Stimulated activated CD4-positive, alpha-beta T cell treated with anti-CD3 and anti-CD28 coated beads, Interleukin-4, amount 100 ng/mL, for 1 hour (primary cell): ENCODE data around the gene TMEM176B.

Experiments
- DNase-seq: peaks from one replicate; pipeline ENCODE4 v3.0.0-alpha.2; 2020

TMEM176B gene

DNA sequence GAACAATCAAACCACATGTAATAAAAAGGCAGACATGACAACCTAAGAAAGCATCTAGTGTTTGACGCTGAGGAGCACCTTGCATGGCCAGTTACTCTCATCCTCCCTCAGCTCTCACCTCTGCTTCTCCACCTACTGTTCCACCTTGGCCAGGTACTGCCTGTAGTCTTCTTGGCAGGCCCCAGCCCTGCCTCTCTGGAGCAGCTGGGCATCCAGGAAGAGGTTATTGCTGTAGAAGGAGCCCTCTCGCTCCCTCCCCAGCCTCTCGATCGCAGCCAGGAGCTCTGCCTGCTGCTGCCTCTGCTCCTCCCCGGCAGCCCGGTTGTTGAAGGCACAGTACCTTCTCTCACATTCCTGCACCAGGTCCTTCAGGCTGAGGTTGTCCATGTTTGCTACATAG lies 53.2 kb downstream of the TMEM176B start:
- no peak for DNase-seq

DNA sequence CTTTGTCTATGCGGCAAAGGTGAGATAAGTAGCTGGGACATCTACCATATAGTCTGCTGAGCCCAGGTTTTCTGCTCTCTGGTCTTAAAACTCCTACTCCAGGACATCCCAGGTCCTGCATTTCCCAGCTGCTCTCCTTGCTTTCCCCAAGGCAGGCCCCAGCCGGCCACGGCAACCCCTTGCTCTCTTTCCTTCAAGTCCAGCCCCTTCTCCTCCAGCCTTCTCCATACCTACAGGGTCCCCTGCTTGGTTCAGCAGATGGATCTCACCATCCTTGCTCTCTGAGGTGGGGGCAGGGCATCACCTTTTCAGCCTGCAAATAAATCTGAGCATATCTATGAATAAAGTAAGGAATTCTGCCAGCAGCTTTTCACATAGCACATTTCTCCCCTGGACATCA lies 54.3 kb downstream of the TMEM176B start:
- no peak for DNase-seq

DNA sequence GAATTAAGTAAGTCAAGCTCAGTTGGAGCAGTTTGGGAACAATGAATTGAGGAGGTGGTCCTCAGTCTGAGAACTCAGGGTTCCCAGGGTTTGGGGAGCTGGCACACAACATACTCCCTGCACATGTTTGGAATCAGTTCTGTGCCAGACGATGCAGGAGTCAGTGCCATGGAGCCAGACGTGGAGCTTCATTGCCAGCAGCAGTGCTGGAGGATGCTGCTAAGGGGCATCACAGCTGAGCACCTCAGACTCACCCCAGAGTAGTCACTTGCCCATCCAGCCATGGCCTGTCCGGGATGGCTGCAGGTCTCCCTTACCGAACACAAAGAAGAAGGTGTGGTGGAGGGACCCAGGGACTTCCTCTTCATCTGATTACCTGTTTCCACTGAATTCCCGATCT lies 55.1 kb downstream of the TMEM176B start:
- DNase-seq = no peak

DNA sequence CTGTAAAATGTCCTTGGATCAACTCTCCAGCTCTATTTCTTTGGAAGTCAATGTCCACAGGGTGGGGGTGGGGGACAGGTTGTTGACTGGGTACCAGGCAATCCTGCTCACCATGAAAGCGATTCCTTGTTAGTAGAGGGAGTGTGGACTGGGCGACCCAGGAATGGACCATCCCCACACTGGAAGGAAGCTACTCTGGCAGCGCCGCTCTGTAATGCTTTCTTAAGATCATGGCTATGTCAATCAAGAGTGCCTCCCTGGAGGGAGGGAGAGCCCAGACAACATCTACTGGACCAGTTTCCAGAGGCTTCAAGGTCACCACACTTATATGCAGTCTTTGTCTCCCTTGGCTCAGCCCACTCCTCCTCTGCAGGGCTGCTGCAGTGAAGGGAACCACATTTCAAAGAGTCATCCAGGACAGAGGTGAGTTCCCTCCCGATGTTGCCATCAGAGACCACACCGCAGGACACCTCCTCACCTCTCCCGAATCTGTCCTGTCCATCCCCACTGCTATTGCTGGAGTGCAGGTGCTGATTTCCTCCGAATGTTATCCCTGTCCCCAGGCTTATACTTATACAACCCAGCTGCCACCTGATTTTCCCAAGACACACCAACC lies 56.0 kb downstream of the TMEM176B start:
- no peak for DNase-seq

DNA sequence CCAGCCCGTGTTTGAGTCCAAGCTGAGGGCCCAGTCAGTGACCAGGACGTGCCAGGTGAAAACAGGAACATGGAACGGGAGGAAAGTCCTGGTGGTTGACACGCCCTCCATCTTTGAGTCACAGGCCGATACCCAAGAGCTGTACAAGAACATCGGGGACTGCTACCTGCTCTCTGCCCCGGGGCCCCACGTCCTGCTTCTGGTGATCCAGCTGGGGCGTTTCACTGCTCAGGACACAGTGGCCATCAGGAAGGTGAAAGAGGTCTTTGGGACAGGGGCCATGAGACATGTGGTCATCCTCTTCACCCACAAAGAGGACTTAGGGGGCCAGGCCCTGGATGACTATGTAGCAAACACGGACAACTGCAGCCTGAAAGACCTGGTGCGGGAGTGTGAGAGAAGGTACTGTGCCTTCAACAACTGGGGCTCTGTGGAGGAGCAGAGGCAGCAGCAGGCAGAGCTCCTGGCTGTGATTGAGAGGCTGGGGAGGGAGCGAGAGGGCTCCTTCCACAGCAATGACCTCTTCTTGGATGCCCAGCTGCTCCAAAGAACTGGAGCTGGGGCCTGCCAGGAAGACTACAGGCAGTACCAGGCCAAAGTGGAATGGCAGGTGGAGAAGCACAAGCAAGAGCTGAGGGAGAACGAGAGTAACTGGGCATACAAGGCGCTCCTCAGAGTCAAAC lies 57.7 kb downstream of the TMEM176B start:
- DNase-seq = peak; percentile 40
